AG10803 (cell line): ENCODE data around the gene PEX13.

Experiments
- DNase-seq: peaks from one replicate; pipeline ENCODE4 v3.0.0; 2010; ENCODE audit warnings: low read depth
- H3K4me3 ChIP-seq: 2 replicates; pipeline ENCODE4 v1.5.1; 2011; ENCODE audit warnings: mild to moderate bottlenecking, low read length, control low read depth
- CTCF ChIP-seq: conservative IDR thresholded peaks from 2 replicates; pipeline ENCODE4 v1.5.1; 2011; ENCODE audit warnings: mild to moderate bottlenecking, low read length, control low read depth, inconsistent platforms

Gene PEX13

GRCh38 chr2:61044636-61045035, 27.1 kb downstream of the PEX13 start:
- no peak for TF ChIP-seq CTCF
- peak; percentile 3 for DNase-seq
- H3K4me3 ChIP-seq, result no peak overlapping the region

DNA sequence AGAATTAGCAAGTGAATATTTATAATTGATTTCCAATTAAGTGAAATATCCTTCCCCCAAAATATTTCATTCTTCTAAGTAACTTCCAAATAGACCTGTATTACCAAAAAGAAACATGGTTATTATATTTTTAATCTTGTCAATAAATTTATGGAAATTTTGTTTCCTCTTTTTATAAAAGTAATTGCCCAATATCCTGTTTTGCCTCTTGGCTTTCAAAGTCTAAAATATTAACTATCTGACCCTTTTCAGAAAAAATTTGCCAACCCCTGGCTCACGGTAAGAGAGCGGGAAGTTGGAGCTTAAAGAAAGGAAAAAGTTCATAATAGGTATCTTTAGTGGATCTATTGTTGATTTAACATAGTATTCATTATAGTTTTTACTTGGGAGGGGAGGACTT, 27.7 kb downstream of the PEX13 start:
- H3K4me3 ChIP-seq, result no peak overlapping the region
- no peak for DNase-seq
- TF ChIP-seq CTCF, result no peak

GRCh38 chr2:61045999-61046398, 28.5 kb downstream of the PEX13 start:
- DNase-seq, result peak; percentile 25
- H3K4me3 ChIP-seq, result no peak overlapping the region
- no peak for TF ChIP-seq CTCF

DNA sequence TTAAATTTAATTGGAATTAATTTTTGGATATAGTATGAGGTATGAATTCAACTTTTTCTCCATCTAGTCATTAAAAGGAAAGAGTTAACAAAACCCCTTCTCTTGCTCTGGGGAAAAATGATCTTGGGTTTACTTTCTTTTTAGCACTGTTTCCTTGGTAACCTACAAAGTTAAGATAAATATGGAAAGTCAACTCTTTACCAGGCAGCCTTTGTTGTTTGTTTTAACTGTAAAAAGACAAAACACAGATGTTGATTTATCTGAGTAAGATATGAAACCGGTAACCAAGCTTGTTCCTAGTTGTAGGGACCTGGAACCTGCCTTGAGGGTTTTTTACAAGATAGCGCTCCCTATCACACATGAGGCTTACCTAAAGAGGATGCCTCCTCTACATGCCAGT, 38.0 kb downstream of the PEX13 start:
- H3K4me3 ChIP-seq, result no peak overlapping the region
- no peak for TF ChIP-seq CTCF
- no peak for DNase-seq

GRCh38 chr2:61057562-61057961, 40.0 kb downstream of the PEX13 start:
- TF ChIP-seq CTCF, result no peak
- DNase-seq, result no peak
- no peak overlapping the region for H3K4me3 ChIP-seq

- H3K4me3 ChIP-seq, result no peak overlapping the region
- TF ChIP-seq CTCF, result no peak
- DNase-seq, result no peak
Observed at GRCh38 chr2:61059382-61059781, 41.9 kb downstream of the PEX13 start.

GRCh38 chr2:61065714-61066709, 48.5 kb downstream of the PEX13 start, which contains the start of gene SANBR:
TSS of gene SANBR (plus strand) at chr2:61065871. CDS start at chr2:61070351, 4,480 bp downstream.
- H3K4me3 ChIP-seq, result peak within 1 kb of the TSS; percentile 75
- no peak for TF ChIP-seq CTCF
- peak; percentile 75 for DNase-seq
